CD14-positive monocyte (primary cell): Measurements from ENCODE around the gene PRLH. TPM values are rescaled to one million over a fixed set of nuclear protein-coding genes. Genes with fewer than 3 reads are reported as not detected.

Experiments used
- DNase-seq, 3 donors: peaks; one replicate each; pipeline ENCODE4 v3.0.0-alpha.2; 2011 to 2022
- H2AFZ ChIP-seq: 2 replicates; pipeline ENCODE4 v1.6.0; 2012; ENCODE audit warnings: mild to moderate bottlenecking, low read depth, low read length, inconsistent platforms; ENCODE audit not compliant: insufficient read depth, poor library complexity, severe bottlenecking
- H3K27ac ChIP-seq, 2 donors: 1 replicate in 1 of 2; 2 replicates in 1 of 2; pipeline ENCODE4 v1.5.1; 2012 to 2013; ENCODE audit warnings: low read length in 2 of 2, control low read depth in 1 of 2, inconsistent platforms in 1 of 2, low read depth in 1 of 2, mild to moderate bottlenecking in 1 of 2
- H3K27me3 ChIP-seq, 2 donors: one replicate each; pipeline versions ENCODE4 v1.6.0 to v1.6.1; 2011 to 2013; ENCODE audit warnings: low read length in 2 of 2; ENCODE audit not compliant: control insufficient read depth in 2 of 2, insufficient read depth in 2 of 2
- H3K36me3 ChIP-seq, 2 donors: replicated peaks in 1 of 2; 1 replicate in 1 of 2; 2 replicates in 1 of 2; pipeline versions ENCODE4 v1.5.1 to v1.6.1; 2012 to 2013; ENCODE audit warnings: low read length in 2 of 2, control low read depth in 1 of 2, inconsistent platforms in 1 of 2, mild to moderate bottlenecking in 1 of 2; ENCODE audit not compliant: insufficient read depth in 2 of 2, control insufficient read depth in 1 of 2
- H3K4me1 ChIP-seq, 2 donors: 1 replicate in 1 of 2; 2 replicates in 1 of 2; pipeline versions ENCODE4 v1.5.1 to v1.6.1; 2012 to 2013; ENCODE audit warnings: low read length in 2 of 2, control low read depth in 1 of 2, inconsistent platforms in 1 of 2, mild to moderate bottlenecking in 1 of 2, moderate library complexity in 1 of 2; ENCODE audit not compliant: insufficient read depth in 2 of 2, control insufficient read depth in 1 of 2
- H3K4me2 ChIP-seq: replicated peaks from 2 replicates; pipeline ENCODE3; 2012; ENCODE audit warnings: low read length, moderate library complexity, mild to moderate bottlenecking; ENCODE audit not compliant: poor library complexity, severe bottlenecking; ENCODE audit errors: extremely low read depth
- H3K4me3 ChIP-seq, 3 experiments: fragments of 200-600 bp in 1 of 3; sonication (generic) in 1 of 3; replicated peaks in 1 of 3; 1 replicate in 2 of 3; 2 replicates in 1 of 3; pipeline ENCODE4 v1.5.1; 2011 to 2013; ENCODE audit warnings: low read length in 3 of 3, mild to moderate bottlenecking in 3 of 3, control low read depth in 2 of 3, low read depth in 2 of 3, inconsistent platforms in 1 of 3, moderate library complexity in 1 of 3
- H3K79me2 ChIP-seq: 2 replicates; pipeline ENCODE4 v1.6.0; 2012; ENCODE audit warnings: mild to moderate bottlenecking, control low read depth, inconsistent platforms, low read length, moderate library complexity; ENCODE audit not compliant: insufficient read depth
- H3K9ac ChIP-seq: 2 replicates; pipeline ENCODE4 v1.6.0; 2017; ENCODE audit warnings: low read length, mild to moderate bottlenecking; ENCODE audit not compliant: insufficient read depth, poor library complexity, severe bottlenecking
- H3K9me3 ChIP-seq, 2 donors: replicated peaks in 1 of 2; 1 replicate in 1 of 2; 2 replicates in 1 of 2; pipeline versions ENCODE4 v1.5.1 to v1.6.1; 2012 to 2013; ENCODE audit warnings: low read length in 2 of 2, control low read depth in 1 of 2; ENCODE audit not compliant: control insufficient read depth in 1 of 2, insufficient read depth in 1 of 2
- H4K20me1 ChIP-seq: 2 replicates; pipeline ENCODE4 v1.6.0; 2012; ENCODE audit warnings: mild to moderate bottlenecking, low read length, control low read depth, moderate library complexity; ENCODE audit not compliant: insufficient read depth
- H3K27ac Mint-ChIP-seq, 7 donors: one replicate each; pipeline ENCODE4 v1.8.0; 2020; ENCODE audit warnings: mild to moderate bottlenecking in 7 of 7, mixed read lengths in 7 of 7, moderate library complexity in 6 of 7, inconsistent platforms in 2 of 7
- H3K27me3 Mint-ChIP-seq, 3 donors: one replicate each; pipeline ENCODE4 v1.8.0; 2021 to 2022; ENCODE audit warnings: low read depth in 3 of 3, mild to moderate bottlenecking in 3 of 3, mixed read lengths in 3 of 3, moderate library complexity in 3 of 3, inconsistent platforms in 1 of 3
- H3K36me3 Mint-ChIP-seq, 2 donors: one replicate each; pipeline ENCODE4 v1.8.0; 2020; ENCODE audit warnings: mixed read lengths in 2 of 2, inconsistent platforms in 1 of 2, mild to moderate bottlenecking in 1 of 2
- H3K4me1 Mint-ChIP-seq: one replicate; pipeline ENCODE4 v1.8.0; 2020; ENCODE audit warnings: mild to moderate bottlenecking, mixed read lengths
- H3K4me3 Mint-ChIP-seq, 2 donors: one replicate each; pipeline ENCODE4 v1.8.0; 2020; ENCODE audit warnings: mild to moderate bottlenecking in 2 of 2, mixed read lengths in 2 of 2, moderate library complexity in 1 of 2
- H3K9me3 Mint-ChIP-seq, 7 donors: one replicate each; pipeline ENCODE4 v1.8.0; 2020 to 2022; ENCODE audit warnings: mixed read lengths in 7 of 7, mild to moderate bottlenecking in 6 of 7, moderate library complexity in 6 of 7, inconsistent platforms in 2 of 7
- WGBS: methylation state at CpG from one replicate; pipeline ENCODE4 v1.1.5; 2013; ENCODE audit warnings: missing lambda C conversion rate; ENCODE audit not compliant: insufficient coverage; 5-methylcytosine and 5-hydroxymethylcytosine counted together
- intact Hi-C, 2 donors: fragments of 100-400 bp; cut with micrococcal nuclease; formaldehyde crosslinking; loops; one replicate each; pipeline versions ENCODE4 v1.15.0 to v1.15.1; 2023
- polyA plus RNA-seq, 3 donors: library from polyadenylated mRNA; depleted of rRNA in 1 of 3; unstranded in 2 of 3; stranded (reverse) in 1 of 3; fragments of 300-500 nt in 2 of 3; fragments of >200 nt in 1 of 3; fragmentation: Illumina TruSeq in 2 of 3; gene quantifications; 1 replicate in 2 of 3; 2 replicates in 1 of 3; pipeline ENCODE4 v1.2.3, GENCODE V29; 2012 to 2021
- TF ChIP-seq, protein P1 (sequence below): fragments of 200-600 bp; IDR thresholded peaks from one replicate; pipeline ENCODE4 v1.8.0; 2022; ENCODE audit warnings: antibody characterized with exemption, mild to moderate bottlenecking

The PRLH gene
- polyA plus RNA-seq, 3 donors: not detected

DNA sequence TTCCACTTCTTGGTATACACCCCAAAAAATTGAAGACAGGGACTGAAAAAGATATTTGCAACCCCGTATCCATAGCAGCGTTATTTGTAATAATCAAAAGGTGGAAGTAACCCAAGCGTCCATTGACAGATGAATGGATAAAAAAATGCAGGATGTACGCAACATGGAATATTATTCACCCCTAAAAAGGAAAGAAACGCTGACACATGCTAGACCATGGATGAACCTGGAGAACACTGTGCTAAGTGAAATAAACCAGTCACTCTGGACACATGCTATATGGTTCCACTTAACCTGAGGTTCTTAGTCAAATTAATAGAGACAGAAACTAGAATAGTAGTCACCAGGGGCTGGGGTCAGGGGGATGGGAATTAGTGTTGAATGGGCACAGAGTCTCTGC lies 38.6 kb upstream of the PRLH start:
- Mint-ChIP-seq H3K9me3 (no peaks in the 10 kb centered on the region), H3K36me3 (no peaks in the 10 kb centered on the region), H3K4me1 (peaks cover 18% of the 10 kb centered on the region), H3K4me3 (no peak overlapping the region), H3K27ac (no peak overlapping the region), H3K27me3 (no peaks in the 10 kb centered on the region)
- Histone ChIP-seq H4K20me1 (no peaks in the 10 kb centered on the region), H3K4me1 (peaks cover 9 to 12% of the 10 kb centered on the region in 2 donors), H3K4me3 (no peak overlapping the region), H3K27me3 (no peaks in the 10 kb centered on the region), H3K4me2 (no peak overlapping the region), H2AFZ (no peak overlapping the region), H3K9me3 (no peaks in the 10 kb centered on the region), H3K27ac (no peak overlapping the region), H3K36me3 (no peaks in the 10 kb centered on the region), H3K79me2 (no peaks in the 10 kb centered on the region), H3K9ac (no peak overlapping the region)
- no peak for DNase-seq
- TF ChIP-seq, protein P1, sequence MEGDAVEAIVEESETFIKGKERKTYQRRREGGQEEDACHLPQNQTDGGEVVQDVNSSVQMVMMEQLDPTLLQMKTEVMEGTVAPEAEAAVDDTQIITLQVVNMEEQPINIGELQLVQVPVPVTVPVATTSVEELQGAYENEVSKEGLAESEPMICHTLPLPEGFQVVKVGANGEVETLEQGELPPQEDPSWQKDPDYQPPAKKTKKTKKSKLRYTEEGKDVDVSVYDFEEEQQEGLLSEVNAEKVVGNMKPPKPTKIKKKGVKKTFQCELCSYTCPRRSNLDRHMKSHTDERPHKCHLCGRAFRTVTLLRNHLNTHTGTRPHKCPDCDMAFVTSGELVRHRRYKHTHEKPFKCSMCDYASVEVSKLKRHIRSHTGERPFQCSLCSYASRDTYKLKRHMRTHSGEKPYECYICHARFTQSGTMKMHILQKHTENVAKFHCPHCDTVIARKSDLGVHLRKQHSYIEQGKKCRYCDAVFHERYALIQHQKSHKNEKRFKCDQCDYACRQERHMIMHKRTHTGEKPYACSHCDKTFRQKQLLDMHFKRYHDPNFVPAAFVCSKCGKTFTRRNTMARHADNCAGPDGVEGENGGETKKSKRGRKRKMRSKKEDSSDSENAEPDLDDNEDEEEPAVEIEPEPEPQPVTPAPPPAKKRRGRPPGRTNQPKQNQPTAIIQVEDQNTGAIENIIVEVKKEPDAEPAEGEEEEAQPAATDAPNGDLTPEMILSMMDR: no peak
- intact Hi-C loops: no loop called here
- no CpG with 5 or more reads among the region's 5 CpGs for WGBS

DNA sequence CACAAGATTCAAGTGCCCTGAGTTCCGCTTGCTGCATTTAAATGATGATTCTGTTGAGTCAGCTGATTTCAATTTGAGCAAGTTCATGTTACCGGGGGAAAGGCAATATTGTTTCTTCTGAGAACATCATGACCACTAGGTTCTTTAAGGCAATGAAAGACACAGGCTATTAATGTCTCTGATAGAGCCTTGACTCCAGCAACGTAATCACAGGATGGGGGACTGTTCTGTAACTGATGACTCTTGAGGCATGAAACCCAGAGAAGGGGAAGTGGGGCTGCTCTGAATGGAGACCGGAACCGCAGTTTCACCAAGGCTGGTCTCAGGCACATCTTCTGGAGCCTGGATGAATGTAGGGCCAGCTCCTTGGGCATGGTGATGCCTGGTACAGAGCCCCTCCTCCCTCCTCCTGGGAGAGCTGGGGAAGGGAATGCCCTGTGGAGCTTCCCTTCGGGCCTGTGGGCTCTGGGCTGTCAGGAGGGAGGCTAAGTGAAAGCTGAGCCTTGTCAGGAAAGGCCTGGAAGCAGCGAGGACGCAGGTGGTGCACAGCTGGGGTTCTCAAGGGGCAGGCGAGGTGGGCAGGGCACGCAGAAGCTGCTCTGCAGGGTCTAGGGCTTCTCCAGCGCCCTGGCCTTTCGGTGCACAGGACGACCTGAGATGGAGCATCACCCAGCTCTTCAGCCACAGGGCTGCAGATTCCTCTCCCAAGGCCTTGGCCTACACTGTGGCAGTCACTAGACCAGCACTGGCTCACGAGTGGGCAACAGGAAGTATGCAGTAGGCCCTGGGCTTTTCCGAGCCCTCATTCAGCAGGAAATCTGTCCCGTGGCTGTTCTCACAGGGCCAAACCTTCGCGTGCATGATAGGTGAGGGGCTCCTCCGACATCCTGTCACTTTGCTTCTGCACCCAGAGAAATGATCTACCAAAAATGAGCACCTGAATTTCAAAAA lies 36.6 kb upstream of the PRLH start:
- Mint-ChIP-seq H3K27ac (peak overlapping the region in 1 of 7 donors; percentile 10), H3K4me1 (peaks cover 22% of the 10 kb centered on the region)

More for the DNA sequence above, 36.6 kb upstream of the PRLH start:
- Histone ChIP-seq H3K27me3 (no peaks in the 10 kb centered on the region), H3K4me3 (no peak overlapping the region), H3K27ac (no peak overlapping the region), H3K4me2 (no peak overlapping the region), H3K79me2 (no peaks in the 10 kb centered on the region), H2AFZ (no peak overlapping the region), H3K9me3 (no peaks in the 10 kb centered on the region), H3K4me1 (peaks cover 9 to 12% of the 10 kb centered on the region in 2 donors), H4K20me1 (no peaks in the 10 kb centered on the region), H3K9ac (no peak overlapping the region), H3K36me3 (no peaks in the 10 kb centered on the region)
- WGBS: 75% methylated on average over 13 of the region's 19 CpGs
- TF ChIP-seq, protein P1: no peak
- Mint-ChIP-seq H3K4me3 (peak overlapping the region in 1 of 2 donors; percentile 67), H3K36me3 (no peaks in the 10 kb centered on the region), H3K9me3 (no peaks in the 10 kb centered on the region), H3K27me3 (peaks cover 0 to 2% (median 0%) of the 10 kb centered on the region in 3 donors)
- peak; percentile 16 to 43 (median 18) for DNase-seq
- intact Hi-C loops: no loop called here
